Breast epithelium (tissue), 3 donors: Measurements from ENCODE around the gene PREP.

ENCODE experiments used
- CTCF ChIP-seq, 3 donors: fragments of 450-650 bp; IDR thresholded peaks; one replicate each; pipeline ENCODE4 v1.5.1; 2016 to 2017; ENCODE audit warnings: antibody characterized with exemption in 3 of 3, mild to moderate bottlenecking in 3 of 3, moderate library complexity in 3 of 3
- POLR2A ChIP-seq: fragments of 450-650 bp; IDR thresholded peaks from one replicate; pipeline ENCODE4 v1.6.1; 2016; ENCODE audit warnings: antibody characterized with exemption, mild to moderate bottlenecking, moderate library complexity

DNA sequence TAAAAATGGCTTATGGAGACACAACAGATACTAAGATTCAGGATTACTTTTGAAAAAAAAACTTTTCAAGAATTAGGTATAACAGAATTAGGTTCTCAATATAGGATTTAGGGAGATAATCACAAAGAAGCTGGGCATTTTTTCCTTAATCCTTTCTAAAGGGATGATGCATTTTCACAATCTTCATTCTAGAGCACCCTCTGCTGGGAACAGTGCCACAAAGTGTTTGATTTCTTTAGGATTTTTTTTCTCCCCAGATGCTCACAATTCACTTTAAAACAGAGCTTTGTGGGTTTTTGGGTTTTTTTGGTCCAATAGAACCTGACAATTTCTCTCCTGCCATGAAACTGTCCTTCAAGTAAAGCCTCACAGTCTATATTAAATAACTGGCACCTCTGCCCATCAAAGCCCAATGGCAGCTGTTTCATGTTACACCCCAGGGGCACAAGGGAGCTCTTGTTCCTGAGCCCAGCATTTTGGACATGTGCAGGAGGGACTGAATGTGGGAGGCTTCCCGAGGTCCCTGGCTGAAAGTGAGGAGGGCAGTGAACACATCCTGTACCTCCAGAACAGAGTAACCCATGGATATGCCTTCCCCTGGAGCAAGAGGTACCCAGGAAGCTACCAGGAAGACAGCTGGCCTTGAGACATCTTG, 39.7 kb downstream of the PREP start:
- TF ChIP-seq POLR2A (no peak), CTCF (IDR thresholded peaks at IDR 0.05) (no peak)
